GM18858 (cell line): ENCODE measurements around the gene PRDM11.

Source experiments
- ATAC-seq: cut with Tn5 transposase; IDR thresholded peaks from one replicate; pipeline ENCODE4 v1.9.1; 2021; ENCODE audit not compliant: unreplicated experiment

Gene PRDM11

GRCh38 chr11:45258982-45259530 is 112.6 kb downstream of the PRDM11 start:
- no peak for ATAC-seq

- no peak for ATAC-seq
Measured at GRCh38 chr11:45259592-45259991, 113.2 kb downstream of the PRDM11 start.

GRCh38 chr11:45260071-45260470 is 113.6 kb downstream of the PRDM11 start:
- ATAC-seq = no peak

- no peak for ATAC-seq
Measured at GRCh38 chr11:45262900-45263299, 116.5 kb downstream of the PRDM11 start.

- ATAC-seq = no peak
Measured at GRCh38 chr11:45263773-45264172, 117.3 kb downstream of the PRDM11 start.

GRCh38 chr11:45264839-45265515 is 118.5 kb downstream of the PRDM11 start:
- ATAC-seq = no peak

- ATAC-seq = no peak
Measured at GRCh38 chr11:45265969-45266675, 119.7 kb downstream of the PRDM11 start.

GRCh38 chr11:45266676-45267020 is 120.2 kb downstream of the PRDM11 start:
- no peak for ATAC-seq

GRCh38 chr11:45267052-45267451 is 120.6 kb downstream of the PRDM11 start:
- no peak for ATAC-seq

GRCh38 chr11:45267652-45268299 is 121.3 kb downstream of the PRDM11 start:
- no peak for ATAC-seq

GRCh38 chr11:45269678-45270077 is 123.2 kb downstream of the PRDM11 start:
- ATAC-seq = no peak

GRCh38 chr11:45270946-45271716 is 124.7 kb downstream of the PRDM11 start:
- ATAC-seq = no peak

GRCh38 chr11:45272701-45273100 is 126.3 kb downstream of the PRDM11 start:
- no peak for ATAC-seq

- no peak for ATAC-seq
Measured at GRCh38 chr11:45273509-45273908, 127.1 kb downstream of the PRDM11 start.

GRCh38 chr11:45274206-45274605 is 127.8 kb downstream of the PRDM11 start:
- no peak for ATAC-seq

- ATAC-seq = no peak
Measured at GRCh38 chr11:45275828-45276227, 129.4 kb downstream of the PRDM11 start.

GRCh38 chr11:45278714-45279113 is 132.3 kb downstream of the PRDM11 start:
- ATAC-seq = no peak

GRCh38 chr11:45279645-45280044 is 133.2 kb downstream of the PRDM11 start:
- ATAC-seq = no peak

- no peak for ATAC-seq
Measured at GRCh38 chr11:45280449-45280848, 134.0 kb downstream of the PRDM11 start.

GRCh38 chr11:45282081-45282480 is 135.6 kb downstream of the PRDM11 start:
- no peak for ATAC-seq
